Stimulated activated CD4-positive, alpha-beta T cell treated with anti-CD3 and anti-CD28 coated beads, Interleukin-15, amount 100 ng/mL, for 1 hour (primary cell): Measurements from ENCODE around the gene WNT2B.

Source experiments
- DNase-seq, 2 donors: peaks; one replicate each; pipeline ENCODE4 v3.0.0-alpha.2; 2020; ENCODE audit warnings: low read depth in 1 of 2, low spot score in 1 of 2

Gene WNT2B

DNA sequence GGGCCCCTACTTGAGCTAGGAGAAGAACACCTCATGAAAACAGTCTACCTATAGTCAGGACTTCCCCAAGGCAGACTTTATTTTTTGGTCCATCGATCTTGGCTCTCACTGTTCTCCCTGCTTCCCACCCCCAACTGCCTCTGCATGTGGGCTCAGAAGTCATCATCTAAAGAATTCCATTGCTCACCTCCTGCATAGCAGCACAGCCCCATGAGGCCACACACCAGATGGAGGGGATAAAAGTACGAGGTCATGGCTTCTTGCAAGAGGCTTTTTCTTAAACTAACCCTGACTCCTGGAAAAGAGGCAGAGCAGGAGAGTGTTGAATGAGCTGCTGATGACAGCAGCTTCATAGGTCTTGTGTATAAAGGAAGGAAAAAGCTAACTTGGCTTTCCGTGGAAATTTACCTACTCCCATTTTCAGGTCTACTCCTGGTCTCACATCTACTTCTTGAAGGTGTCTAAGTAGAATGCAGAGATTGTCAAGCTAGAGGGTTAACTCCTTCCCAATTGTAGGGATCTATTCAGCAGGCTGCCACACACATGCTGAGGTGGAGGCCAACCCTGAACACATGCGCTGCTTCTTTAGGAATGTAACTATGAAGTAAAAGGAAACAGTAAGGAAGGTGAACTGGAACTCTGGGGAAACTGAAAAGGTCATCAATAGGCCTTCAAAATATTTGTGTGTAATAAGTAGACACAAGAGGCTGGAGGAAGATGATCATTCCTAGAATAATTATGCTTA, 18.7 kb downstream of the WNT2B start:
- no peak for DNase-seq

DNA sequence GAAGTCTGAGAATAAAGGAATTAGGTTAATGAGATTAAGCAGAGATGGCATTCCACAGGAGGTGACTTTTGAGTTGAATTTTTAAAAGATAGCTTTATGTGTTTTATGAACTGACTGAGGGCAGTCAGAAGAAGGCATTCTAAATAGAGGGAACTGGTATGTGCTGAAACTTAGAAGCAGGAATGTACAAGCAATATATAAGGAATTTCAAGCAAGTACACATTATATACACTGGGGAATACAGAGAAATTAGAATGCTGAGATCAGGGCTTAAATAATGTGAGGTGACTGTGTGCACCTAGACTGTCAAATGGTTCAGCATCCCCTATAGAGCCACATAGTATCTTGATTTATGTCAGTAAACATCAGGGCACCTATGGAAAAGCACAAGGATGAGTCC, 19.3 kb downstream of the WNT2B start:
- DNase-seq: no peak

DNA sequence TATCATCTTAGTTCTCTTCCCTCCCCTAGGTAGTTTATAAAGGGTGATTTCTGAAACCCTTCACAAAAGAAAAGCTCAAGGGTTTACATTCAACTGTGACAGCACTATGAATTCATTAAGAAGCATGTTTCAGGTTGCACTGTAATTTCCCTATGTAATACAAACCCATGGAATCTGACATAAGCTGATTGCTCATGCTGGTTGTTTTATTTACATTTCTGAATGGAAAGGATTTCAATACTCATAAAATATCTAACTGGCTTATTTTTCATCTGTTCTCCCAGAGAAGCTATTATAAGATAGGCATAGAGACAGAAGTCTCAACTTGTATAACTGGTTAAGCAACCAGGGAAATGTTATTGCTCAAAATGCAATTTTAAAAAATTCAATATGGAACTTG, 20.5 kb downstream of the WNT2B start:
- no peak for DNase-seq

DNA sequence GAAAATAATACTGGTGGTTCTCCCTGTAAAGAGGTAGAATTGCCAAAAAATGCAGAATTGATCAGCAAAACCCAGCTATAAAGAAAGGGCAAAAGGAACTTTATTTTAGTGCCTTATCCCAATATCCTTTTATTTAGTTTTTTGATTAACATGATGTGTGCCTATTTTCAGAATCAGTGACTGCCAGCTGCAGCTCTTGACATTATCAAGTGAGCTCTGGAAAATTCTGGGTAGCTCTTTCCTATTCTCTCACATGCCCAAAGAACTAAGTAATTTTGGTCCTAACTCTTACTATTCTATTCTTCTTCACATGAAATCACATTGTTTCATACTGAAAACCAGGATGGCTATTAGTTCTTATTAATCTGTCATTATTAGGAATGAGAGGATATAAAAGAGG, 22.1 kb downstream of the WNT2B start:
- no peak for DNase-seq

DNA sequence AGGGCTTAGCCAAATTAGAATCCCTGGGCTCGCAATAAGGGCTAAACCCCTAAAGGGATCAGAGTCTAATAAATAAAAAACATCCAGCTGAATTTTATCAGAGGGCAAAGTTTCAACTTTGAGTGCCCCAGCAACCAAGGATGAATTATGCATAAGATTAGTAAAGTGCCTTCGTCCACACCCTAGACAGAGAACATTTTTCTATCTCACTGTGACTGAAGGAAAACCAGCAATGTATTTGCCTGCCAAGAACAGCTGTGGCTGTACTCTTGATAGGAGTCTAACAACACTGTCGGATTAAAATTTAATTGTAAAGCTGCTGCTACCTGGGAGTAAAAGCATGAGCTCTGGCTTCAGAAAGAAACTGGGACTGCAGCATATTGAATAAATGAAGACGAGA, 23.3 kb downstream of the WNT2B start:
- DNase-seq: no peak

DNA sequence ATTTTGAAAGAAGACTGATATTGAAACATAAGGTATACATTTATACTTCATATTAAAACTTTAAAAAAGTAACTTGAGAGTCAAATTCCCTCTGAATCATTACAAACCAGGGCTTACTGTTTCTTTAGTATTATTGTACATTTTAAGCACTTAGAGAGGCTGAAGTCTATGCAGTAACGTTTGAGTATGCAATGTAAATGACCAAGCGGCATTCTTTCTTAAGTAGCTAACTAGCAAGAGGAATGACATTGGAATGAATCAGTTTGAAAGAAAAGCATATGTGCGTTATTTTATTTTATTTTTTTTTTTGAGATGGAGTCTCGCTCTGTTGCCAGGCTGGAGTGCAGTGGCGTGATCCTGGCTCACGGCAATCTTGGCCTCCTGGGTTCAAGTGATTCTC, 24.3 kb downstream of the WNT2B start:
- DNase-seq: no peak

DNA sequence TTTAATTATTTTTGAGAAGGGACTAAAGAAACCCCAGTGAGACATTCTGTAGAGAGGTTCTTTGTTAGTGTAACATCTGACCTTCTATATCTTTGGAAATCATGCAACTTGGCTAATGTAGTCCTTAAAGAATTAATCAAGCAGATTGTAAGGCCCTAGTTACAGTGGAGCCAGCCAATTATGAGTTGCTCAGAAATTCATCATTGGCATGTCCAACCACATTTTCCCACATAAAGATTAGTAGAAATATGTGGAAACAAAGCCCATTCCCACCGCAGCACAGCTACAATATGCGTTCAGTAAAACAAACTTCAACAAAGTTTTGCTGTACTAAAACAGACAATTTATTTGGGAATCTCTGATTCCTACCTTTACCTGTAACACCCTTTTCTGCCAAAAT, 27.8 kb downstream of the WNT2B start:
- DNase-seq: no peak

DNA sequence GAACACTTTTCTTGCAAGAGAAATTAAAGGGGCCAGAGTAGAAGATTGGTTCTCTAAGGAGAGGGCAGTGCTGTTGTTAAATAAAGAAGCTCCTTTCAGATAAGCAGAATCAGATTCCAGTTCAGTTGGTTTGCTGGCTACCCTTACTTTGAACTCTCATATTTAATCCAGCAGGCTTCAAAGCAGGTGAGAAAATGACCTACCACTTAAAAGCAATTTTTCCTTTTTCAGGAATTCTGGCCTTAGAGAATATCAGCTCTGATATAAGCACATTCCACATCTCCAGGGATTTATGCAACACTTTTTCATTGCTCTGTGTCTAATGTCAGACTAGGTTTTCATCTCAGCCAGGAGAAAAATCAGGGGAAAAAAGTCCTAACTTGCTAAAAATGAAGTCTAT, 28.7 kb downstream of the WNT2B start:
- DNase-seq: no peak

DNA sequence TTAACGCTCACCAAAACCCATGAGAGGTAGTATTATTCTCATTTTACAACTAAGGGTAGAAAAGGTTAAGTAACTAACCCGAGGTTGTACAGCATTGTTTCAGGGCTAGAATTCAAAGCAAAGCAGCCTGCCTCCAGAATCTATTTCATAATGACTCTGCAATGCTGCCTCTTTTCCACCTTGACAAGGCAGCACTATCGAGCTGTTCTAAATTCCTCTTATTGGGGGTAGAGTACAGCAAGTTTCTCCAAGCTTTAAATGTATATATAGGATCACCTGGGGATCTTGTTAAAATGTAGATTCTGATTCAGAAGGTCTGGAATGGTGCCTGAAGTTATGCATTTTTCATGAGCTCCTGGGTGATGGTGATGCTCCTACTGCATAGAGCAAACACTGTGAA, 30.1 kb downstream of the WNT2B start:
- DNase-seq: no peak

DNA sequence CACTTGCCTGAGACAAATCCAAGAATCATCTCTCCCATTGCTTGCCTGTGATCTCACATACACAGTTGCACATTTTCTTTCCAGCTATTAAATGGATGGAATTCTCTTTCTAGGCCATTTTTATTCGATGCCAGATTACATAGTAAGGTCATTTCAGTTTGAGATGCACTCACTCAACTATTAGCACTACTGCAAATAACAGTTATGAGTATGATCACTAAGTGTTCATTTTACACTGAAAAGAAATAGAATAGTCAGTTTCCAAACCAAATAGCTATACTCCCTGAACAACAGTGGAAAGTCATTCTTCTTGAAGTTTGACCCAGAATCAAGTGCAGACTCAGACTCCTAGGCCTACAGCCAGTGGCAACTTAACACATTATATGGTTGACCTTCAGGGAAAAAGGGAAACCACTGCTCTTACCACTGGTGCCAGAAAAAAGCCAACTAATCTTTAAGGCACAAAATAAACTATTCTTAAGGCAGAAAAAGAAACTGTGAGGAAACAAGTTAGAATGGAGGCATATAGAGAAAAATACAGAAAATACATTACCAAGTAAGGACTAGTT, 31.5 kb downstream of the WNT2B start:
- no peak for DNase-seq

DNA sequence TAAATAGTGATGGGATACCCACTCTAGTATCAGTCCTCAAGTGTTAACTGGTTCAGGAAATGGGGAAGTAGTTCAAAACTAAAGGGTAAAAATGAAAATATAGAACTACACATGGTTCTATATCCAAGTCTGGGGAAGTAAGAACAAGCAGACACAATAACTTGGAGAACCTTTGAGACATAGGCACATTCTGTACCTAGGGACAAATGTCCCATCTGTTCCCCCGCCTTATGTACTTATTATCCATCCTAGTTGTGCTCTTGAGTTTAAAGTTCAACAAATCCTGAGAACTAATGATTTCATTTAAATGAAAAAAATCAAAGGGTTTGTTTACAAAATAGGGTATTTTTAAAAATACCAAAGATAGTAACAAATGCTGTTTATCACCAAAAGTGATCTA, 32.5 kb downstream of the WNT2B start:
- DNase-seq: no peak

DNA sequence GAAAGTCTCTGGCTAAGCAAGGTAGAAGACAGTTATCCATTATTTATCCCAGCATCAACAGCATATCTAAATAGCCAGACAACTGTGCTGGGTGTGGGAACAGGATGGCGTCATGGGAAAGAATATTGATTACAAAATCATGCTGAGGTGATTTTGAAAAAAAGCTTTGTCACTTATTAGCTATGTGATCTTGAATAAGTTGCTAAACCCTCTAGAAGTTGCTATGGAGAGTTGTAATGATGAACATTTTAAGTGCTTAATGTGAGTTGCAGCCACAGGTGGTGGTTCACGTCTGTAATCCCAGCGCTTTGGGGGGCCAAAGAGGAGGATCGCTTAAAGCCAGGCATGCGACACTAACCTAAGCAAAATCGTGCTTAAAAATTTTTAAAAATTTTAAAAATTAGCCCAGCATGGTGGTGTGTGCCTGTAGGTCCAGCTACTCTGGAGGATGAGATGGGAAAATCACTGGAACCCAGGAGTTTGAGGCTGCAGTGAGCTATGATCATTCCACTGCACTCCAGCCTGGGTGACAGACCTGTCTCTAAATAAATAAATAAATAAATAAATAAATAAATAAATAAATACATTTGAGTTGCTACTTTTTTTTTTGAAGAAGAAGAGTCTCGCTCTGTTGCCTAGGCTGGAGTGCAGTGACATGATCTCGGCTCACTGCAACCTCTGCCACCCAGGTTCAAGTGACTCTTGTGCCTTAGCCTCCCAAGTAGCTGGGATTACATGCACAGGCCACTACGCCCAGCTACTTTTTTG, 33.6 kb downstream of the WNT2B start:
- no peak for DNase-seq

DNA sequence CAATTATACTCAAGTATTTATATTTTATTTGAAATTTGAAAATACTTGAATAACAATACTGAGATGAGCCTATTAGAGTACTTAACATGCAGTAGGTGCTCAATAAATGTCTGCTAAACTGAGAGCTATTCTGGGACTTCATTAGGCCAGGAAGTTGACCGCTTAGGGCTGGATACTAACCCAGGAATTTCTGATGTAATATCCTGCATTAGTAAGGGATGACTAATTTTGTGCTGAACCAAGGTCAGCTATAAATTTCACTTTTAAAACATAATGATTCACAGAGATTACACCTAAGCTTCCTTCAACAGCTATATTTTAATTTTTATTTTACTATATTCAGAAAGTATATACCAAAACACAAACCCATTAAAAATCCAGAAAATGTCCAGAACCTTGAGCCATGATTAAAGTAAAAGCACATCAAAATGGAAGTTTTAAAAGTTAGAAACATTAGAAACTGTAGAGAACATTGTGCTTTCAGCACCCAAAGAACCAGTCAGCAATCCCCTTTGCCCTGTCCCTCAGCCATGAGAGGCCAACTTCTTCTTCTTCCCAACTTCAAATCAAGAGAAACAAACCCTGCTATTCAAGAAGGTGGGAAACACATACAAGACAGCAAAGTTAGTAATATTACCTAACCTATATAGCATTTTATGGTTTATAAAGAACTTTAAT, 35.4 kb downstream of the WNT2B start:
- DNase-seq: no peak

DNA sequence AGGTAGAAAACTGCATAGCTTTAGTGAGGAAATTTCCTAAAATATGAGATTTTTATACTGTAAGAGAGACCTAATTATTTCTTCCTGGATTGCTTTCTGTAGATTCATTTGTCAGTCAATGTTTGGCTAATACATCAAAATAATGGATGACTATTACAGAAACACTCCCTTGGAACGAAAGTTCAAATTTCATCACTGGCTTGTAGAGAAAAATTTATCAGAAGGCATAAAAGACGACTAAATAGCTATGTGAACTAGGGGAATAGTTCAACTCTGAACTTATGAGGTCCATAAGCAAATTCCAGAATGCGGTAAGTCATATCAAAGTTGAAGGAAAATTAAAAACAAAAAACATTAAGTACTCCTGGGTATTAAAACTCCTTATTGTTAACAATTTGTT, 36.0 kb downstream of the WNT2B start:
- no peak for DNase-seq

DNA sequence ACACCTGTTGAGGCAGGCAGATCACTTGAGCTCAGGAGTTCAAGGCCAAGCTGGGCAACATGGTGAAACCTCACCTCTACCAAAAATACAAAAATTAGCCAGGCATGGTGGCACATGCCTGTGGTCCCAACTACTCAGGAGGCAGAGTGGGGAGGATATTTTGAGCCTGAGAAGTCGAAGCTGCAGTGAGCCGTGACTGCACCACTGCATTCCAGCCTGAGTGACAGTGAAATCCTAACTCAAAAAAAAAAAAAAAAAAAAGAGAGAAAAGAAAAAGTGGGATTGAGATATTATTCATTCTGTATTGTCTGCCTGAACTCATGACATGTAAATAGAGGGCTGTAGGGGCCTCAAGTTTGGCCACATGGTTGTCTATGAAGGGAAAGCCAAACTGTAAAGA, 37.3 kb downstream of the WNT2B start:
- DNase-seq: no peak

DNA sequence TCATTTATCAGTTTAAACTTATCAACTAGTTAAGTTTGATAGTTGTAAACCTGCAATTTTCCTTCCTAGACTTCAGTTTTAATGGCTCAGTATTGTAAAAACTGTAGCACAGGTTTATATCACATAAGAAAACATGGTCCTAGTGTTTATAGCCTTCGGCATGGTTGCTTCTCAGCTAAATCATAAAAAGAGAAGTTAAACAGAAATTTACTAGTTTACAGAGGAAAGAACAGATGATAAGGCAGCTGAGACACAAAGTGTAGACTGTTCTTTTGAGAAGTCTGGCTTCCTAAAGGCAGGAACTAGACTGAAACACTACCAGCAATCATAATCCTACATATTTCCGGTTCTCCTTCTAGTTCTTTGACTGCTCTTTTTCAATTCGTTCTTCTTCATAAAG, 39.8 kb downstream of the WNT2B start:
- DNase-seq: no peak

DNA sequence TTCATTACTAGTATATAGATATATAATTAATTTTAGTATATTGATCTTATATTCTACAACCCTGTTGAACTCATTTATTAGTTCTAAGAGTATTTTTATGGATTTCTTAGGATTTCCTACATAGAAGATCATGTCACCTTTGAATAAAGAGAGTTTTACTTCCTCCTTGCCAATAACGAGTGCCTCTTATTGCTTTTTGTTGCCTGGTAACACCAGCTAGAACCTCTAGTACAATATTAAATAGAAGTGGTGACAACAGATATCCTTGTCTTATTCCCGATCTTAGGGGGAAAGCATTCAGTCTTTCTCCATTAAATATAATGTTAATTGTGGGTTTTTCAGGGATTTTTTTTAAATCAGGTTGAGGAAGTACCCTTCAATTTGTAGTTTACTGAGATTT, 40.8 kb downstream of the WNT2B start:
- no peak for DNase-seq

DNA sequence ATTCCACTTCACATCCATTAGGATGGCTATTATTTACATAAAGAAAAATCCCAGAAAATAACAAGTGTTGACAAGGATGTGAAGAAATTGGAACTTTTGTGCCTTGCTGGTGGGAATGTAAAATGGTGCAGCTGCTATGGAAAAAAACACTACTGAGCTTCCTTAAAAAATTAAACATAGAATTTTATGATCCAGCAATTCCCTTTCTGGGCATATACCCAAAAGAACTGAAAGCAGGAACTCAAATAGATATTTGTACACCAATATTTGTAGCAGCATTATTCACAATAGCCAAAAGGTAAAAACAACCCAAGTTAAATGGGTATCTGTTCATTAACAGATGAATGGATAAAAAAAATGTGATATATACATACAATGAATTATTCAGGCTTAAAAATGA, 45.6 kb downstream of the WNT2B start:
- DNase-seq: no peak

DNA sequence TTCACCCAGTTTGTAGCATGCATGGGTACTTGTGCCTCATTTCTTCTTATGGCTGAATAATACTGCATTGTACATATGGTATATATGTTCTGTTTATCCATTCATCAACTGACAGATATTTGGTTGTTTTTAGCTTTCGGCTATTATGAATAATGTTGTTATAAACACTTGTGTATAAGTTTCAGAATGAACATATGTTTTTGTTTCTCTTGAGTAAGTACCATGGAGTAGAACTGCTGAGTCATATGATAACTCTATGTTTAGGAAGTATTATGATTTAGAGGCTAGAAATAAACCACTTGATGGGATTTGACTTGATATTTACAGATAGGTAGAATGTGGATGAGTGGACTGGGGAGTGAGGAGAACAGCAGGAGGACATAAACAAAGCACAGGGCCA, 48.6 kb downstream of the WNT2B start:
- DNase-seq: no peak

DNA sequence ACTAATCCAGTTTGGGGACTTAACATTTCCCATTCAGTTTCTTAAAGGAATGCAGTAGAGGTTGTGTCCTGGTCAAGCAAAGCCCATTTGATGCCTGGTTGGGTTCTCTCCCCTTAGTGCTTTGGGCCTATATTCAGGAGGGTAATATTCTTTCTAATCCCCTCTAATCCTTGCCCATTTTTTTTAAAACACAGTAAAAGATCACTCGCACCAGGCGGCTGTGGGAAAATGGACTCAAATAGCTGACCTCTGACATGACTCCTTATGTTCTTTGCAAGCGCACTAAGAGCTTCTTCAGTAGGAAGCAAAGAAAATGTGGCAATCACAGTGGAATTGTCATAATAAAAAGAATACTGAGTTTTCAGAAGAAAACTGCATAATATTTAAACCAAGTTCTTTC, 49.9 kb downstream of the WNT2B start:
- DNase-seq: no peak

DNA sequence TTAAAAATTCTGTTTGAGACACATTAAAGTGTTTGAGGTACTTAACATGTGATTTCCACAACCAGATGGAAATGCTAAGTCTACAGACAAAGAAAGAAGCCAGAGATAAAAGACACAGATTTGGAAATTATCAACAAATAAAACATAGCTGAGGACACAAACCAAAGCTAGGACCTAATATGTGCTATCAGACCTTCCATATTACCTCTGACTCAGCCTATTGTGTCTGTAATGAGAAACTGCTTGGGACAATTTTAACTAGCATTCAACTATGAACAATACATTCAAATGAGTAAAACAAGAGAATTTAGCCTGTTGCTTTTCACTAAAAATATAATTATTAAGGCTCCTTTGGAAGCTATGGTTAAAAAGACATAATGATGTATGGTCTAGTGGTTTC, 54.6 kb downstream of the WNT2B start:
- DNase-seq: no peak

DNA sequence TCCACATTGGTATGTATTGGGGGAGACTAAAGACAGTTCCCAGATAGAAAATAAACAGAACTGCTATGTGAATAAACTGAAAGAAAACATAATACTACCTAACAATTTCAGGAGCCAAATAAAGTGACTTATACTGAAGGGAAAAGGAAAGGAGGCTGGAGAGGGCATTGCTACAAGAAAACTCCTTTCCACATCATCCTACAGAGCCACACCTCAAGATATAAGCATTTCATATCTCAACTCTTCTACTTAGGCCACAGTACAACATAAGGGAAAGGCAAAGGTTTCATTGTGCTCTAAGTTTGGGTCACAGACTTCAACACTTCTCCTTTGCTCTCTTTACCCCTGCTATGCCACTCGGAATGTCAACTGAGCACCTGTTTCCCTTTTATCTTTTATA, 55.3 kb downstream of the WNT2B start:
- DNase-seq: no peak
